ENCODE results near the gene TRAF1.

DNA sequence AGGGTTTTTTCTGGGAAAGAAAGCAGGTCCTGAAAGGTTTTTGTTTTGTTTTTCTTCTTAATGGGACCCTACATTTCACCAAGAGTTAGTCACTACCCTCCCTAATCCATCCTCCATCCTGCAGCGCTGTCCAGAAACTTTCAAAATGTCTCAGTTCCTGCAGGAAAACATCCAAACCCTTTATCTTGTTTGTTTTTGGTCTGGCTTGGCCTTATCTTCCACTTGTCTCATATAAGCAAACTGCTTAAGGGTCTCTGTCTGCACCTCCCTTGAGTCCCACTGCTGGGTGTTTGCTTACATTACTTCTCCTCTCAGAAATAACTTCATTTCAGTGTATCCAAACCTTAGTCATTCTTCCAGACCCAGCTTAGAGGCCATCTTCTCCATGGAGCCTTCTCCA lies 11.0 kb upstream of the TRAF1 start:
- TF ChIP-seq, protein P1, sequence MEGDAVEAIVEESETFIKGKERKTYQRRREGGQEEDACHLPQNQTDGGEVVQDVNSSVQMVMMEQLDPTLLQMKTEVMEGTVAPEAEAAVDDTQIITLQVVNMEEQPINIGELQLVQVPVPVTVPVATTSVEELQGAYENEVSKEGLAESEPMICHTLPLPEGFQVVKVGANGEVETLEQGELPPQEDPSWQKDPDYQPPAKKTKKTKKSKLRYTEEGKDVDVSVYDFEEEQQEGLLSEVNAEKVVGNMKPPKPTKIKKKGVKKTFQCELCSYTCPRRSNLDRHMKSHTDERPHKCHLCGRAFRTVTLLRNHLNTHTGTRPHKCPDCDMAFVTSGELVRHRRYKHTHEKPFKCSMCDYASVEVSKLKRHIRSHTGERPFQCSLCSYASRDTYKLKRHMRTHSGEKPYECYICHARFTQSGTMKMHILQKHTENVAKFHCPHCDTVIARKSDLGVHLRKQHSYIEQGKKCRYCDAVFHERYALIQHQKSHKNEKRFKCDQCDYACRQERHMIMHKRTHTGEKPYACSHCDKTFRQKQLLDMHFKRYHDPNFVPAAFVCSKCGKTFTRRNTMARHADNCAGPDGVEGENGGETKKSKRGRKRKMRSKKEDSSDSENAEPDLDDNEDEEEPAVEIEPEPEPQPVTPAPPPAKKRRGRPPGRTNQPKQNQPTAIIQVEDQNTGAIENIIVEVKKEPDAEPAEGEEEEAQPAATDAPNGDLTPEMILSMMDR (IDR thresholded peaks at IDR 0.05; ENCODE audit: poor library complexity, severe bottlenecking) = no peak
- TF ChIP-seq SMC3 (conservative IDR thresholded peaks at IDR 0.05; ENCODE audit: poor library complexity) = no peak
- no peak for TF ChIP-seq EZH2 (IDR thresholded peaks at IDR 0.05; ENCODE audit: borderline replicate concordance, insufficient read depth, low read length, poor library complexity, severe bottlenecking)
- no peak for TF ChIP-seq POLR2AphosphoS5 (IDR thresholded peaks at IDR 0.05)

All from neural cell (in vitro differentiated cells).